Heart left ventricle (tissue), 16 donors: Measurements from ENCODE around the gene LRP5. TPM values are rescaled to one million over a fixed set of nuclear protein-coding genes. Genes with fewer than 3 reads are reported as not detected.

Source experiments
- ATAC-seq, 4 donors: fragments of 200-7000 bp; cut with Tn5 transposase; one replicate each; pipeline ENCODE4 v1.9.1; 2020 to 2022; ENCODE audit warnings: moderate library complexity in 4 of 4, mild to moderate bottlenecking in 3 of 4, moderate number of reproducible peaks in 1 of 4
- DNase-seq, 5 donors: peaks; one replicate each; pipeline ENCODE4 v3.0.0-alpha.2; 2020
- H3K27ac ChIP-seq, 12 donors: fragments of 200-600 bp; sonication (generic) in 4 of 12; one replicate each; pipeline versions ENCODE4 v1.5.0 to v1.8.0; 2016 to 2022; ENCODE audit warnings: mild to moderate bottlenecking in 2 of 12
- H3K27me3 ChIP-seq, 9 donors: fragments of 200-600 bp; sonication (generic) in 2 of 9; one replicate each; pipeline versions ENCODE4 v1.5.1 to v1.8.0; 2016 to 2022; ENCODE audit warnings: mild to moderate bottlenecking in 3 of 9
- H3K36me3 ChIP-seq, 9 donors: fragments of 200-600 bp; sonication (generic) in 2 of 9; one replicate each; pipeline versions ENCODE4 v1.5.0 to v1.8.0; 2018 to 2022; ENCODE audit warnings: mild to moderate bottlenecking in 2 of 9
- H3K4me1 ChIP-seq, 12 donors: fragments of 200-600 bp; sonication (generic) in 4 of 12; one replicate each; pipeline versions ENCODE4 v1.5.0 to v1.8.0; 2016 to 2022; ENCODE audit warnings: mild to moderate bottlenecking in 3 of 12
- H3K4me3 ChIP-seq, 12 donors: fragments of 200-600 bp; sonication (generic) in 4 of 12; one replicate each; pipeline versions ENCODE4 v1.5.0 to v1.8.0; 2017 to 2022; ENCODE audit warnings: mild to moderate bottlenecking in 9 of 12, moderate library complexity in 4 of 12
- H3K9me3 ChIP-seq, 12 donors: fragments of 200-600 bp; sonication (generic) in 4 of 12; one replicate each; pipeline versions ENCODE4 v1.5.0 to v1.8.0; 2016 to 2022; ENCODE audit warnings: mild to moderate bottlenecking in 1 of 12
- CTCF ChIP-seq, 12 donors: fragments of 200-600 bp; sonication (generic) in 4 of 12; IDR thresholded peaks; one replicate each; pipeline versions ENCODE4 v1.5.0 to v1.8.0; 2018 to 2022; ENCODE audit warnings: antibody characterized with exemption in 12 of 12, mild to moderate bottlenecking in 5 of 12
- POLR2A ChIP-seq, 2 donors: fragments of 450-650 bp; IDR thresholded peaks; one replicate each; pipeline ENCODE4 v1.6.1; 2017; ENCODE audit warnings: antibody characterized with exemption in 2 of 2, mild to moderate bottlenecking in 2 of 2, moderate library complexity in 2 of 2
- WGBS, 4 donors: extraction: QIAGEN DNeasy Blood & Tissue Kit in 2 of 4; methylation state at CpG; one replicate each; pipeline versions ENCODE4 v1.1.5 to v1.1.7; 2013 to 2018; 5-methylcytosine and 5-hydroxymethylcytosine counted together
- intact Hi-C, 10 donors: fragments of 100-400 bp; cut with DNase I; formaldehyde crosslinking; loops; one replicate each; pipeline versions ENCODE4 v1.11.1 to v1.14.2; 2022
- polyA plus RNA-seq, 2 donors: library from polyadenylated mRNA; stranded (reverse); fragments of 200-250 nt; gene quantifications; one replicate each; pipeline ENCODE4 v1.2.3, GENCODE V29; 2013
- total RNA-seq, 9 donors: library from RNA; depleted of rRNA in 2 of 9; stranded (reverse); fragments of >200 nt in 2 of 9; fragmentation: NEBNext Ultra II Directional in 3 of 9; extraction: Animal tissue kit (Norgen Biotek cat#: 25700) in 3 of 9; gene quantifications; one replicate each; pipeline versions ENCODE4 v1.1.0 to v1.2.4, GENCODE V29; 2016 to 2023
- donor health status: ischemic (EF 13 %, LVEDD 7.1; RV severe dilation, severe dysfunction).
- donor health status: healthy with polysubstance abuse.
- donor health status: DM: no; HTN: yes; CAD: no.
- donor health status: DM: no; HTN: no; CAD: no.
- donor health status: ischemic (EF 25% LVEDD 6.9; RV normal size, moderate dysfunction).
- donor health status: ischemic (EF 25% LVEDD 5.7; RV mildly dilated, moderate dysfunction).
- donor health status: healthy.
- donor health status: DM: yes; HTN: yes; CAD: no.
- donor health status: ischemic (EF 35%, LVEDD 5.7; RV mildly dilated, moderate dysfunction).
- donor health status: nonischemic (EF 11% LVEDD 7.7; RV severe dilation, severe dysfunction).
- donor health status: DM: yes; HTN: yes; CAD: no.
- donor health status: PGD.
- donor health status: ischemic (EF 29% LVEDD 5.4; RV normal size, mild dysfunction).
- donor health status: nonischemic (EF 23%, LVEDD 6.1; RV moderate dilation, normal function).

The LRP5 gene
- total and polyA plus RNA-seq, 11 donors: 30.2 to 62.5 (median 39.8) TPM

- Histone ChIP-seq H3K36me3 (no peaks in the 10 kb centered on the region), H3K9me3 (no peaks in the 10 kb centered on the region), H3K27me3 (no peaks in the 10 kb centered on the region), H3K4me1 (peaks cover 16 to 95% (median 83%) of the 10 kb centered on the region in 12 donors), H3K27ac (peak overlapping the region in 3 of 12 donors; percentile 50 to 71 (median 69)), H3K4me3 (no peak overlapping the region)
- peak in 1 of 5 donors; percentile 51 for DNase-seq
- no peak for TF ChIP-seq CTCF (IDR thresholded peaks at IDR 0.05)
- TF ChIP-seq POLR2A (IDR thresholded peaks at IDR 0.05): no peak
- intact Hi-C loops: no loop called here
- WGBS, 4 donors: 60 to 69% (median 65%) methylated on average over 11 of the region's 11 CpGs
- no peak for ATAC-seq
Observed at GRCh38 chr11:68379206-68379605, 66.8 kb downstream of the LRP5 start.

DNA sequence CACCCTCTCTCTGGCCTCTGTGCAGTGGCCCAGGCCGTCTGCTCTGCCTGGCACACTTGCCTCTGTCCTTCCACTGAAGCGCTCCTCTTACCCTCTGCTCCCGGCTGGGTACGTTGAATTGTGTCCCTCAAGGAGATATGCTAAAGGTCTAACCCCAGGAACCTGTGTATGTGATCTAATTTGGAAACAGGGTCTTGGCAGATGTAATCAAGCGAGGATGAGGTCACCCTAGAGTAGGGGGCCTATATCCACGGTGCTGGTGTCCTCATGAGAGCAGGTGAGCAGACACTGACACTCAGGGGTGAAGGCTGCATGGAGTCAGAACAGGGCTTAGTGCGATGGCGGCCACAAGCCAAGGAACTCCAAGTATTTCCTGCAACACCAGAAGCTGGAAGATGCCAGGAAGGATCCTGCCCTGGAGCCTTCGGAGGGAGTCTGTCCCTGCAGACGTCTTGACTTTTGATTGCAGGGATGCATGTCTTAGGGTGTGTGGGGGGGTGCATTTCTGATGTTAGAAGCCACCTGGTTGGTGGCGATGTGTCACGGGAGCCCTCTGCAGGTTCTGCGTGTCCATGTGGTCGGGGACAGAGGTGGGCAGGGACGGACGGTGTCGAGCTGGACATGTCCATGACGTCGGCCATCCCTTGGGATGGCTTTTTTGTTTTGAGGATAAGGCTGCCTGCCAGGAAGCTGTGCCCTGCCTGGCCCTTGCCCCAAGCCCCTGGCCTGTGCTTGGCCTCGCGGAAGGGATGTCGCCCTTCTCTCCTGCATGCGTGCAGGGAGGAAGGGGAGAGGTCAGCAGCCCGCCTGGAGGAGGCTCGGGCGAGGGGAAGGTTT, 68.6 kb downstream of the LRP5 start:
- TF ChIP-seq CTCF (IDR thresholded peaks at IDR 0.05) (peak in 9 of 12 donors; percentile 11 to 46 (median 35)), POLR2A (IDR thresholded peaks at IDR 0.05) (no peak)
- WGBS, 4 donors: 31 to 43% (median 38%) methylated on average over 24 to 26 of the region's 26 CpGs
- ATAC-seq (peak; percentile 24 to 67 (median 38)), DNase-seq (peak; percentile 30 to 66 (median 56))
- intact Hi-C loops: loop anchor here (1.0 to 5.0 kb wide), 11 partner anchors 54 to 169 kb away; partner anchors contain the start of genes LRP5 (in 6 of the 10), C11orf24 (in 3 of the 10) and KMT5B (in 1 of the 10)
- H3K27ac ChIP-seq: peak overlapping the region; percentile 22 to 85 (median 70)
- H3K27me3 ChIP-seq: no peaks in the 10 kb centered on the region
- no peaks in the 10 kb centered on the region for H3K9me3 ChIP-seq
- H3K4me1 ChIP-seq: peaks cover 8 to 79% (median 66%) of the 10 kb centered on the region in 12 donors
- peak overlapping the region in 7 of 12 donors; percentile 1 to 38 (median 13) for H3K4me3 ChIP-seq
- H3K36me3 ChIP-seq: peaks cover 0 to 1% (median 0%) of the 10 kb centered on the region in 9 donors

GRCh38 chr11:68381716-68382115, 69.3 kb downstream of the LRP5 start:
- no peaks in the 10 kb centered on the region for H3K27me3 ChIP-seq
- TF ChIP-seq POLR2A (IDR thresholded peaks at IDR 0.05) (no peak), CTCF (IDR thresholded peaks at IDR 0.05) (no peak)
- intact Hi-C loops: loop anchor here (1.0 to 5.0 kb wide), 12 partner anchors 54 to 169 kb away; partner anchors contain the start of genes LRP5 (in 6 of the 10), C11orf24 (in 3 of the 10) and KMT5B (in 1 of the 10)
- peak overlapping the region in 7 of 12 donors; percentile 1 to 38 (median 13) for H3K4me3 ChIP-seq
- peaks cover 8 to 72% (median 62%) of the 10 kb centered on the region in 12 donors for H3K4me1 ChIP-seq
- WGBS, 4 donors: 25 to 59% (median 46%) methylated on average over 3 to 4 of the region's 4 CpGs
- peaks cover 0 to 9% (median 6%) of the 10 kb centered on the region in 9 donors for H3K36me3 ChIP-seq
- DNase-seq (peak in 1 of 5 donors; percentile 62), ATAC-seq (peak in 2 of 4 donors; percentile 3 to 6)
- no peaks in the 10 kb centered on the region for H3K9me3 ChIP-seq
- peak overlapping the region in 11 of 12 donors; percentile 50 to 84 (median 66) for H3K27ac ChIP-seq
